HepG2 (cell line): ENCODE measurements around the gene MYLK2. TPM values are rescaled to one million over a fixed set of nuclear protein-coding genes. Genes with fewer than 3 reads are reported as not detected.

Source experiments
- ARID2 ChIP-seq: sonication (generic); formaldehyde crosslinking; IDR thresholded peaks from 2 replicates; pipeline ENCODE4 v1.8.1; 2022; ENCODE audit warnings: mild to moderate bottlenecking, missing genetic modification reagents, borderline replicate concordance
- DNMT3B ChIP-seq: conservative IDR thresholded peaks from 2 replicates; pipeline ENCODE4 v1.6.1; 2016; ENCODE audit warnings: missing biosample characterization, control low read depth
- DPF2 ChIP-seq: sonication (generic); formaldehyde crosslinking; IDR thresholded peaks from 2 replicates; pipeline ENCODE4 v1.4.0; 2020; ENCODE audit warnings: mild to moderate bottlenecking, low read depth, missing genetic modification reagents, borderline replicate concordance
- ETV5 ChIP-seq: IDR thresholded peaks from 2 replicates; pipeline ENCODE4 v1.6.1; 2018; ENCODE audit warnings: missing biosample characterization, missing genetic modification reagents, inconsistent platforms, borderline replicate concordance
- FOXM1 ChIP-seq: sonication (generic); formaldehyde crosslinking; IDR thresholded peaks from 2 replicates; pipeline ENCODE4 v1.5.0; 2020; ENCODE audit warnings: missing genetic modification reagents
- FOXP1 ChIP-seq, 2 experiments: fragments of 450-650 bp in 1 of 2; IDR thresholded peaks; 2 replicates each; pipeline ENCODE4 v1.6.1; 2017 to 2018; ENCODE audit warnings: antibody characterized with exemption in 1 of 2
- KAT7 ChIP-seq: IDR thresholded peaks from 2 replicates; pipeline ENCODE4 v1.6.1; 2018; ENCODE audit warnings: borderline replicate concordance, missing compliant biosample characterization
- MAF1 ChIP-seq: sonication (generic); formaldehyde crosslinking; IDR thresholded peaks from 2 replicates; pipeline ENCODE4 v1.5.0; 2020; ENCODE audit warnings: missing genetic modification reagents, borderline replicate concordance
- MAFF ChIP-seq: IDR thresholded peaks from 2 replicates; pipeline ENCODE4 v1.6.1; 2011; ENCODE audit warnings: low read depth, low read length, improper control_type of control experiment
- NFRKB ChIP-seq: fragments of 450-650 bp; IDR thresholded peaks from 2 replicates; pipeline ENCODE4 v1.6.1; 2017
- NR1H2 ChIP-seq: sonication (generic); formaldehyde crosslinking; IDR thresholded peaks from 2 replicates; pipeline ENCODE4 v1.8.1; 2022; ENCODE audit warnings: low read depth, missing genetic modification reagents, borderline replicate concordance
- PHF21A ChIP-seq: sonication (generic); formaldehyde crosslinking; IDR thresholded peaks from 2 replicates; pipeline ENCODE4 v1.5.0; 2020; ENCODE audit warnings: mild to moderate bottlenecking, missing genetic modification reagents
- SCMH1 ChIP-seq: sonication (generic); formaldehyde crosslinking; IDR thresholded peaks from 2 replicates; pipeline ENCODE4 v1.9.0; 2021; ENCODE audit warnings: missing genetic modification reagents, mild to moderate bottlenecking, borderline replicate concordance
- ZBTB42 ChIP-seq: sonication (generic); formaldehyde crosslinking; IDR thresholded peaks from 2 replicates; pipeline ENCODE4 v1.5.0; 2020; ENCODE audit warnings: mild to moderate bottlenecking, missing genetic modification reagents
- ZFP36L2 ChIP-seq: sonication (generic); formaldehyde crosslinking; IDR thresholded peaks from 2 replicates; pipeline ENCODE4 v1.4.0; 2020; ENCODE audit warnings: missing genetic modification reagents
- ZFY ChIP-seq: sonication (generic); formaldehyde crosslinking; IDR thresholded peaks from 2 replicates; pipeline ENCODE4 v1.4.0; 2020; ENCODE audit warnings: missing genetic modification reagents
- ZNF326 ChIP-seq: sonication (generic); formaldehyde crosslinking; IDR thresholded peaks from 2 replicates; pipeline ENCODE4 v1.4.0; 2020; ENCODE audit warnings: missing genetic modification reagents, borderline replicate concordance
- ZNF564 ChIP-seq: sonication (generic); formaldehyde crosslinking; IDR thresholded peaks from 2 replicates; pipeline ENCODE4 v1.8.1; 2023; ENCODE audit warnings: mild to moderate bottlenecking, missing genetic modification reagents
- ZNF761 ChIP-seq: sonication (generic); formaldehyde crosslinking; conservative IDR thresholded peaks from 2 replicates; pipeline ENCODE4 v1.4.0; 2020; ENCODE audit warnings: mild to moderate bottlenecking, missing genetic modification reagents
- ZNF839 ChIP-seq: sonication (generic); formaldehyde crosslinking; IDR thresholded peaks from 2 replicates; pipeline ENCODE4 v1.4.0; 2020; ENCODE audit warnings: missing genetic modification reagents, mild to moderate bottlenecking, borderline replicate concordance
- ZNF891 ChIP-seq: sonication (generic); formaldehyde crosslinking; IDR thresholded peaks from 2 replicates; pipeline ENCODE4 v1.5.0; 2020; ENCODE audit warnings: mild to moderate bottlenecking, missing genetic modification reagents
- ZSCAN31 ChIP-seq: sonication (generic); formaldehyde crosslinking; IDR thresholded peaks from 2 replicates; pipeline ENCODE4 v1.5.0; 2020; ENCODE audit warnings: low read depth, mild to moderate bottlenecking, missing genetic modification reagents
- polyA plus RNA-seq, 8 experiments: library from polyadenylated mRNA; depleted of rRNA in 3 of 8; stranded (reverse) in 7 of 8; unstranded in 1 of 8; fragments of >200 nt; fragmentation: Illumina TruSeq in 4 of 8; extraction: Trizol in 4 of 8; gene quantifications; 2 replicates each; pipeline versions ENCODE4 v1.2.1 to v1.2.3, GENCODE V29; 2011 to 2016; ENCODE audit warnings: low read depth in 4 of 8, missing spikeins in 1 of 8, mixed read lengths in 1 of 8; ENCODE audit not compliant: insufficient read depth in 1 of 8
- total RNA-seq, 5 experiments: library from RNA; depleted of rRNA; stranded (reverse); fragments of >200 nt; fragmentation: Illumina TruSeq; extraction: Trizol; gene quantifications; 2 replicates each; pipeline ENCODE4 v1.2.3, GENCODE V29; 2016; ENCODE audit warnings: low read depth in 1 of 5
- TF ChIP-seq, protein P1 (sequence below): sonication (generic); formaldehyde crosslinking; IDR thresholded peaks from 2 replicates; pipeline ENCODE4 v1.4.0; 2020; ENCODE audit warnings: missing genetic modification reagents, mild to moderate bottlenecking, borderline replicate concordance
- TF ChIP-seq, protein P2 (sequence below): sonication (generic); formaldehyde crosslinking; IDR thresholded peaks from 2 replicates; pipeline ENCODE4 v1.9.0; 2021; ENCODE audit warnings: missing genetic modification reagents, borderline replicate concordance
- TF ChIP-seq, protein P3 (sequence below): sonication (generic); formaldehyde crosslinking; IDR thresholded peaks from 2 replicates; pipeline ENCODE4 v1.9.0; 2021; ENCODE audit warnings: missing genetic modification reagents, mild to moderate bottlenecking, borderline replicate concordance
- TF ChIP-seq, protein P4 (sequence below): sonication (generic); formaldehyde crosslinking; IDR thresholded peaks from 2 replicates; pipeline ENCODE4 v1.8.0; 2022; ENCODE audit warnings: low read depth, missing genetic modification reagents

The MYLK2 gene
- total and polyA plus RNA-seq, 2 of the 13 experiments (the other 11 are each of a cell fraction or from before 2014, with no cell fraction given) = 0.27 TPM; not detected in 1

DNA sequence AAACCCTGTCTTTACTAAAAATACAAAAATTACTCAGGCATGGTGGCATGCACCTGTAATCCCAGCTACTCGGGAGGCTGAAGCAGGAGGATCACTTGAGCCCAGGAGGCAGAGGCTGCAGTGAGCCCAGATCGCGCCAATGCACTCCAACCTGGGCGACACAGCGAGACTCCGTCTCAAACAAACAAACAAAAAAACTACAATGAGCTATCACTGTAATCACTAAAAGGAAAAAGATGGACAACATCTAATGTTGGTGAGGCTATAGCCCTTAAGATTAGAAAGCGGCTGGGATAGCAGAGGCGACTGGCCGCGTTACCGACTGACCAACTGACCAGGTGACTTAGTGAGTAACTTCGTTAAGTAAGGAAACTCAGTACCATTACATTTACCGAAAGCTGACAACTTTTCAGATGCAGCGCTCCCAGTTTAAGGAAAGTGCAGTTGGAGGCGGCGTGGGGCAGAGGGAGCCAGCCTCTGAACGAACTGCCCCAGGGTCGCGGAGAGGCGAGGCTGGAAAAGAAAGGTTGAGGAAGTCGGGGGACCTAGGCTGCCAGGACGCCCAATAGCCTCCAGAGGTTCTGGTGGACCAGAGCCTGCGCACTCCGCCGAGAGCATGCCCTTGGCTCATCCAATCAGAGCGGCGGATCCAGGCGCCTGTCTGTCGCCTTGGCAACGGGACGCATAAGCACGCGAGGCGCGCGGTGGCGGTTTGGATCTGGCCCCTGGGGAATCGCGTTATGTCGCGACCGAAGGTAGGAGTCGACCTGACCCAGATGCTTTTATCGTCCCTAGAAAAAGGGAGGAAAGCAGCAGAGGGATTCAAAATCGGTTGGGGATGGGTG, 60.2 kb downstream of the MYLK2 start (continued):
- TF ChIP-seq, protein P1, sequence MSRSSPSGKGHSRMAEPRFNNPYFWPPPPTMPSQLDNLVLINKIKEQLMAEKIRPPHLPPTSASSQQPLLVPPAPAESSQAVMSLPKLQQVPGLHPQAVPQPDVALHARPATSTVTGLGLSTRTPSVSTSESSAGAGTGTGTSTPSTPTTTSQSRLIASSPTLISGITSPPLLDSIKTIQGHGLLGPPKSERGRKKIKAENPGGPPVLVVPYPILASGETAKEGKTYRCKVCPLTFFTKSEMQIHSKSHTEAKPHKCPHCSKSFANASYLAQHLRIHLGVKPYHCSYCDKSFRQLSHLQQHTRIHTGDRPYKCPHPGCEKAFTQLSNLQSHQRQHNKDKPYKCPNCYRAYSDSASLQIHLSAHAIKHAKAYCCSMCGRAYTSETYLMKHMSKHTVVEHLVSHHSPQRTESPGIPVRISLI (CRISPR knock-in tag) = no peak; the same call in 1 of the 2 replicates
- no peak for TF ChIP-seq FOXP1 (IDR thresholded peaks at IDR 0.05)
- TF ChIP-seq FOXP1 (CRISPR knock-in tag; IDR thresholded peaks at IDR 0.05) = no peak
- TF ChIP-seq NFRKB = no peak
- peak; percentile 26; the same call in 1 of the 2 replicates for TF ChIP-seq ETV5 (CRISPR knock-in tag)
- TF ChIP-seq ZFY (CRISPR knock-in tag) = peak; percentile 63
- TF ChIP-seq FOXM1 = no peak
- TF ChIP-seq DPF2 (CRISPR knock-in tag) = peak; percentile 30; the same call in 1 of the 2 replicates
- TF ChIP-seq NR1H2 (CRISPR knock-in tag) = 0 out of 2 replicates have a peak, but pooled peaks have one; percentile 22
- TF ChIP-seq, protein P2, sequence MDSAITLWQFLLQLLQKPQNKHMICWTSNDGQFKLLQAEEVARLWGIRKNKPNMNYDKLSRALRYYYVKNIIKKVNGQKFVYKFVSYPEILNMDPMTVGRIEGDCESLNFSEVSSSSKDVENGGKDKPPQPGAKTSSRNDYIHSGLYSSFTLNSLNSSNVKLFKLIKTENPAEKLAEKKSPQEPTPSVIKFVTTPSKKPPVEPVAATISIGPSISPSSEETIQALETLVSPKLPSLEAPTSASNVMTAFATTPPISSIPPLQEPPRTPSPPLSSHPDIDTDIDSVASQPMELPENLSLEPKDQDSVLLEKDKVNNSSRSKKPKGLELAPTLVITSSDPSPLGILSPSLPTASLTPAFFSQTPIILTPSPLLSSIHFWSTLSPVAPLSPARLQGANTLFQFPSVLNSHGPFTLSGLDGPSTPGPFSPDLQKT (CRISPR knock-in tag) = no peak
- TF ChIP-seq MAF1 (CRISPR knock-in tag) = no peak
- TF ChIP-seq KAT7 = no peak
- no peak for TF ChIP-seq ZFP36L2 (CRISPR knock-in tag)
- TF ChIP-seq ZNF891 (CRISPR knock-in tag) = no peak
- TF ChIP-seq ZNF326 = no peak
- no peak; the same call in 1 of the 2 replicates for TF ChIP-seq ZBTB42
- TF ChIP-seq, protein P3, sequence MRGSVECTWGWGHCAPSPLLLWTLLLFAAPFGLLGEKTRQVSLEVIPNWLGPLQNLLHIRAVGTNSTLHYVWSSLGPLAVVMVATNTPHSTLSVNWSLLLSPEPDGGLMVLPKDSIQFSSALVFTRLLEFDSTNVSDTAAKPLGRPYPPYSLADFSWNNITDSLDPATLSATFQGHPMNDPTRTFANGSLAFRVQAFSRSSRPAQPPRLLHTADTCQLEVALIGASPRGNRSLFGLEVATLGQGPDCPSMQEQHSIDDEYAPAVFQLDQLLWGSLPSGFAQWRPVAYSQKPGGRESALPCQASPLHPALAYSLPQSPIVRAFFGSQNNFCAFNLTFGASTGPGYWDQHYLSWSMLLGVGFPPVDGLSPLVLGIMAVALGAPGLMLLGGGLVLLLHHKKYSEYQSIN (CRISPR knock-in tag) = no peak
- no peak for TF ChIP-seq DNMT3B (CRISPR knock-in tag)
- TF ChIP-seq ARID2 (CRISPR knock-in tag) = peak; percentile 21; the same call in 1 of the 2 replicates
- TF ChIP-seq ZNF761 (CRISPR knock-in tag) = peak; percentile 82; the same call in 1 of the 2 replicates
- TF ChIP-seq SCMH1 (CRISPR knock-in tag) = no peak
- TF ChIP-seq, protein P4, sequence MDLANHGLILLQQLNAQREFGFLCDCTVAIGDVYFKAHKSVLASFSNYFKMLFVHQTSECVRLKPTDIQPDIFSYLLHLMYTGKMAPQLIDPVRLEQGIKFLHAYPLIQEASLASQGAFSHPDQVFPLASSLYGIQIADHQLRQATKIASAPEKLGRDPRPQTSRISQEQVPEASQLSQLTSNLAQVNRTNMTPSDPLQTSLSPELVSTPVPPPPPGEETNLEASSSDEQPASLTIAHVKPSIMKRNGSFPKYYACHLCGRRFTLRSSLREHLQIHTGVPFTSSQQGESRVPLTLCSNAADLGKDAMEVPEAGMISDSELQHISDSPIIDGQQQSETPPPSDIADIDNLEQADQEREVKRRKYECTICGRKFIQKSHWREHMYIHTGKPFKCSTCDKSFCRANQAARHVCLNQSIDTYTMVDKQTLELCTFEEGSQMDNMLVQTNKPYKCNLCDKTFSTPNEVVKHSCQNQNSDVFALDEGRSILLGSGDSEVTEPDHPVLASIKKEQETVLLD (CRISPR knock-in tag) = no peak
- no peak for TF ChIP-seq MAFF
- TF ChIP-seq ZNF839 (CRISPR knock-in tag) = no peak; the same call in 1 of the 2 replicates
- TF ChIP-seq PHF21A (CRISPR knock-in tag) = peak; percentile 81
- no peak for TF ChIP-seq ZNF564 (CRISPR knock-in tag)
- no peak for TF ChIP-seq ZSCAN31 (CRISPR knock-in tag)
